Stimulated activated CD8-positive, alpha-beta memory T cell treated with anti-CD3 and anti-CD28 coated beads, Interleukin-2, amount 100 ng/mL, for 48 hours (primary cell): ENCODE results near the gene INSM1.

Experiments
- DNase-seq, 2 donors: peaks; one replicate each; pipeline ENCODE4 v3.0.0-alpha.2; 2020; ENCODE audit warnings: low read depth in 2 of 2

The INSM1 gene

DNA sequence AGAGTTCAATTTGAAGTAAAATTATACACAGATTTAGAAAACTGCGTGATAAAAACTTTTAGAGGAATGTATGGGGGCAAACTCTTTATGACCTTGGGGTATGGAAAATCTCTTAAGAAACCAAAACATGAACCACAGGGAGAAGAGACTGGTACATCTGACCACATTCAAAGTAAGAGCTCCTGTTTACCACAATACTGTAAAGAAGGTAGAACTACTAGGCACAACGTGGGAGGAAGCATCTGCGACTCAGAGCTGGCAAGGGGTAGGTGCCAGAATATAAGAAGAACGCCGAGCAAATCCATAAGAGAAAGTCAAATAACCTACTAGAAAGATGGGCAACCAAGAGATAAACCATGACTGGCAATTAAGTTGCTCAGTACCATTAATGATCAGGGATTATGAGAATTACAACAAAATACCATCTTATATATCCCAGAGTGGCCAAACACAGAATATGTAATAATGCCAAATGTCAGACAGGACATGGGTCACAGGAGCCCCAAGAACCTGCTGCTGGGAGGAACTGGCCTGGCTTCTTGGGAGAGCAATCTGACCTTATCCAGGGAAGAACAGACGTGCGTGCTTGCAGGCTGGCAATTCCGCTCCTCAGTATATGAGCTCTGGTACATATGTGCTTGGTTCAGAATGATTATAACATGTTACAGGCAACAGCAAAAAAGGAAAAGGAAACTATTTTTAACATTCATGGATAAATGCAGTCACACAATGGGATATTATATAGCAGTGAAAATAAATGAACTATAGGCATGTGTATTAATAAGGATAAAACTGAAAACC is 50.2 kb downstream of the INSM1 start:
- DNase-seq = no peak
